GM18867 (cell line): ENCODE data around the gene AGAP1.

Source experiments
- ATAC-seq: cut with Tn5 transposase; IDR thresholded peaks from one replicate; pipeline ENCODE4 v1.9.1; 2021; ENCODE audit warnings: mild to moderate bottlenecking, moderate library complexity; ENCODE audit not compliant: unreplicated experiment

AGAP1 gene

DNA sequence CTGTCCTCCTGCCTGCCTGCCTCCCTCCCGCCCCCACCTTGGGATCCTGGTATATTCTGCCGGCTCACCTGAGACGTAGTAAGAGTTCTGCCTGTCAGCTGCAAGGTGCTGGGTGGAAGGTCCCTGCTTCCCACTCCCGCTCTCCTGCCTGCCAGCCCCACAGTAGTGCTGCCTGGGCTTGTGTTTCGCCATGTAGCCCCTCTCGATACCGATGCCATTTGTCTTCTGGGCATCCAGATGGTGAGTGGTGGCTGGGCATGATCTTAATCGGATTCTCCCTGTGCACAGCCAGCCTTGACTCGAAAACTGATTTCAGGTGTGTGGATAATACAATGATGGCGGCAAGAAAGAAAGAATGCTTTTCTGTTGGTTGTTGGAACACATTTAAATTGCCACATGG is 184.9 kb downstream of the AGAP1 start:
- no peak for ATAC-seq

- no peak for ATAC-seq
Measured at GRCh38 chr2:235679471-235679870, 185.6 kb downstream of the AGAP1 start.

DNA sequence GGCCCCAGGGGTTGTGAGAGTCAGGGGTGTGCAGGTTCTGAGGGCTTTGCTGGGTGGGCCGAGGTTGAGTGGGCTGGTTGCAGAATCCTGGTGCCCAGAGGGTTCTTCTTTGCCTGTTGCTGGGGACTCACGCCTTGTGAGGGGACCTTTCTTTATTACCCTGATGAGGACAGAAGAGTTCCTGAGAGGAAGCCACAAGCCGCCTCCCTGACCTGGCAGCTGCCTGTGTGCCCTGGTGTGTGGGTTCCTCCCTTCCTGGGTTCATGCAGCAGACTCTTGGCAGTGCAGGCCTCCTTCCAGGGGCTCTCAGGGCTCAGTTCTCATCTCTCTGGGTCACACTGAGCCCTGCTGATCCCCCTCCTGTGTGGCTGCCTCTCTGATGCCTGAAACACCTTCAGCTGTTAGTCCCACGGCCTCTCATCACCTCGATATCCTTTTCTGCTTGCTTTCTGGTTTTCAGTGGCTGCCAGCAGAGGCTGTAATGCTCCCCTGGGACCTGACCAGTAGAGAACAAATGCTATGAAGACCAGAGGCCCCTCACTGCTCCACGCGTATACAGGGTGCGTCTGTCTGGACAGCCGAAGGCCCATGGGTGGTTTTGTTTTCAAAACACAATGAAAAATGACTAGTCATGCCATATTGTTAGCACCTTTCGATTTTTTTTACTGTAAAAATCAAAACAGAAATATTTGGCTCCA is 191.3 kb downstream of the AGAP1 start:
- no peak for ATAC-seq

DNA sequence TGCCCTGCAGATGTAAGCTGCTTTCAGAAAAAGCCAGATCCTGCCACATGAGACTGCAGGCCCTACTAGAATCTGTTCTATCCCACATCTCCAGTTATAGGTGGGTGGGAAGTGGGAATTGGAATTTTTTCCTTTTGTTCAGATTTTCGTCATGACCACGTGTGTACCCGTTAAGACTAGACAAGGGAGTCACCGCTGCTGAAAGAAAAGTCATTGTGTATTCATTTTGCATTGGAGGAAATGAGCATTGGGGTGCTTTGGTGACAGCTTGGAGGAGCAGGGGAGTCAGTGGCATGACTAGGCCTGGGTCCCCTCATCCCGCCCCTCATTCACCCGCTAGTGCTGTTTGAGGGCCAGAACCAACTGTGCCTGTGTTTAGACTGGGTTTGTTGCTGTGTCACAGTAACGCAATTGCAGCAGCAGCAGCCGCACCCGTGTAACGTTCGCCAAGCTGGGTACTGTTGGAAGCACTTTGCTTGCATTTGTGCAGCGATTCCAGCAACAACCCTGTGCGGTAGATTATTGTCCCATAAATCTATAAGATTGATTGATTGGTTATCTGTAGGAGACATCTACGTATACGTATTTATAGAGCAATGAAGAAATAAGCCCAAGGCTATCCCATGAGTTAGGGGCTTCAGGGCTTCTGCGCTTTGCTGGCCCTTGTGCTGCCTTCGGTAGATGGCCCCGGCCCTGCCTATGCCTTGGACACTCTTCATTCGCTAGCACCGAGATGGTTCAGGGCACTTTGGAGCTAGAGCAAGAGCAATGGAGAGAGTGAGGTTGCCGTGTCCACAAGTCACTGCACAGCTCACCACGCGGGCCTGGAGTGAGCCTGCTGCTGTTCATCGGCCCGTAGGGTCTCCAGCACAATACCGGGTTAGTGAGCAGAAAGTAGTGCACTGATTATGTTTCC is 194.9 kb downstream of the AGAP1 start:
- no peak for ATAC-seq

GRCh38 chr2:235689427-235689853 is 195.6 kb downstream of the AGAP1 start:
- ATAC-seq = no peak

GRCh38 chr2:235690082-235690808 is 196.4 kb downstream of the AGAP1 start:
- ATAC-seq = no peak

- ATAC-seq = no peak
Measured at GRCh38 chr2:235690809-235691450, 197.1 kb downstream of the AGAP1 start.

DNA sequence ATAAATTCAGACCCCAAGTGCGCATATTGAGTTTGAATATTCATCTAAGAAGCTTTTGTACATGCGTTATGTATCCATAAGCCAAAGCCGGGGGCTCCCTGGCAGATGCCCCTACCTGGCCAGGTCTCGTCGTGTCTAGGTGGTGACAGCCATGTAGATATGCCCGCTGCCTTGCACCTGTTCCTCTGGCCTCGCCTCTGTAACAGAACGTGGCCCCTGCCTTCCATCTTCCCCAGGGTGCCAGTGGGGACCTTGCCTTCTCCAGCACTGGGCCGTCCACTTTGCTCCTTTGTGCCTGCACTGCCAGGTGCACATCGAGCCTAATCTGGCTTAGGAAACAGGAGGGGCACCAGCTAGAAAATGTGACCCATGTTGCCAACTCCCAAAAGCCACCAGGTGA is 198.2 kb downstream of the AGAP1 start:
- no peak for ATAC-seq

DNA sequence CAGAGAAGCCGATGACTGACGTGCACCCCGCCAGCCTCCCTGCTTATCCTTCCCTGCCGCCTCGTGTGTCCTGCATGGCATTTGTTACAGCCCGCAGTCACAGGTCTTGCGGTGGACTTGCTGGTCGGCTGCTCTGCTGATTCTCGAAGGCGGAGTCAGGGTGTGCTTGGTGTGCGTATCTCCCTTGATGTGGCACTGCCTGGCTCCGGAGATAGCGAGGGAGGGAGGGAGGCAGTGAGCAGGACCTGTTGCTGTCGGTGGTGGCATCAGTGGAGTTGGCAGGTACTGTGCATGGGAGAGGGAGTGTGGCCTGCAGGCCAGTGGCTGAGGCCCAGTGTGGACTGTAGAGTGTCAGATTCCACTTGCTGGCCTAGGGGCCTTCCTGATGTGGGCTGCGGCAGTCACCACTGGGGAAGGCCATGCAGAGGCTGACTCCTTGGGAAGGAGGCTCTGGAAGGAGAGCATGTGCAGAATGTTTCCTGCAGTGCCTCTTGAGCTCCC is 198.9 kb downstream of the AGAP1 start:
- no peak for ATAC-seq

DNA sequence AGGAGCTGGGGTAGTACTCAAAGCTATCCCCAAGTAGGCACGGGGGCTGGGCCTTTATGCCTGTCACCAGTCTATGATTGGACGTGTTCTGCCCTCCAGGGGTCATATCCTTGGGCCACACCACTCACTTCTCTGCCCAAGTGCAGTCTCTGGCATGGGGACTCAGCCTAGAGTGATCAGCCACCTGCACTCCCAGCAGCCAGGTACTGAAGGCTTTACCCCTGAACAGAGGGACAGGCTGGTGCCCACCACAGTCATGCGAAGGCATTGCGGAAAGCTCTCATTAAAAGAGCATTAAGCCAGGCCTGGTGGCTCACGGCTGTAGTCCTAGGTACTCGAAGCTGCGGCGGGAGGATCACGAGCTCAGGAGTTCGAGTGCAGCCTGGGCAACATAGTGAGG is 199.4 kb downstream of the AGAP1 start:
- no peak for ATAC-seq

- ATAC-seq = no peak
Measured at GRCh38 chr2:235694721-235695601, 201.1 kb downstream of the AGAP1 start.

- ATAC-seq = no peak
Measured at GRCh38 chr2:235695602-235695895, 201.7 kb downstream of the AGAP1 start.

DNA sequence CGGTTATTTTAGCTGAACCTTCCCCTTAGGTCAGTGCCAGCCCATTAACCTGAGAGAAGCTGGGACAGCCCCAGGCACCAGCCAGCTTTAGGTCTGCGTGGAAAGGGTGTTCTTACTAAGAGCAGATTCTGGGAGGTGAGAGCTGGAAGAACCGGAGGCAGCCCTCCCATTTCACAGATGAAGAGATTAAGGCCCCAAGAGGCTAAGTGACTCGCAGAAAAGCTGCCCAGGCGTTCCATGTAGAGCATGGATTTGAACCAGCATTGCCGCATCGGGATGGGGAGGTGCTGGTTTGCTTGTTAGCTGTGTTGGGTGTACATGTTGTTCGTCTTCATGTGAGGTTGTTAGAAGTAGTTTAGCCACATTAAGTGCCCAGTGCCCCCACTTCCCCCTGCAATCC is 203.2 kb downstream of the AGAP1 start:
- ATAC-seq = no peak

DNA sequence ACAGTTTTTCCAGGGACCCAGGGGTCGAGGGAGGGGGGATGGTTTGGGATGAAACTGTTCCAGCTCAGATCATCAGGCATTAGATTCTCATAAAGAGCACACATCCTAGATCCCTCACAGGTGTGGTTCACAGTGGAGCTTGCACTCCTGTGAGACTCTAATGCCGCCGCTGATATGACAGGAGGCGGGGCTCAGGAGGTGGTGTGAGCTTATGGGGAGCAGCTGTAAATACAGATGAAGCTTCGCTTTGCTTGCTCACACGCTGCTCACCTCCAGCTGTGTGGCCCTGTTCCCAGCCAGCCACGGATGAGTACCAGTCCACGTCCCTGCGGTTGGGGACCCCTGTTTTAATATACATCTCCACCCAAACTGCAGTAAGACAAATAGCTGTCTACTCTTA is 204.2 kb downstream of the AGAP1 start:
- no peak for ATAC-seq

DNA sequence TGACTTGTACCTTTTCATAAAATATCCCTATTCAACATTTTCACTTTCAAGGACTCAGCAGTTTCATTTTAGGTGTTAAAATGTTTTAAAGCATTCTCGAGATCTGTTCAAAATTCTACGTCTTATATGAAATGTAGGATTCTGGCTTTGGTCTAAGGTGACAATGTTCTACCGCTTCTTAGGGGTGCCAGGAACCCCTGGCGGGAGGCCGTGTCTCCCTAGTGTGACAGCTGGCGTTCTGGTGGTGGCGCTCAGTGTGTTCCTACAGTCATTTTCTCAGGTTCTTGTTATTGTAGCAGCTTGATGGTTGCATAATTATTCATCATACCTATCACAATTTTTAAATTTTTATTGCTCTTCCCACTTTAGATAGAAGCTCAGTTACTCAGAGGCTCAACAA is 204.6 kb downstream of the AGAP1 start:
- ATAC-seq = no peak

DNA sequence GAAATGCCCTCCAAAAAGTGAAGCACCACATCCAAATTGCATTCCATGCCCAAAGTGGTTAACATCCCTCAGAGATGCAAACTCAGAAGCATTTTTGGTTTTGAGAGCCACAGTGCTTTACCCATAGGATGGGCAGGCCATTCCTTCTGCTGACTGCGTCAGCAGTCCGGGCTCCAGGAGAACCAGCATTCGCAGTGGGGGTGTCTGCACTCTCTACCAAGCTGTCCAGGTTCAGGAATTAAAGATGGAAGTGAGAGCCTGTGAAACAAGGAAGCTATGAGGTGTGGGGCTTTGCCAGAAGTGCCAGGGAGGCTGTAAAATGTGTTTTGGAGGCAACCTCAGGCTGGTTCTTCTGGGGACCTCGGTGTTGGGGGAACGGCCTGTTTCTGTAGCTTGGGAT is 205.7 kb downstream of the AGAP1 start:
- no peak for ATAC-seq

DNA sequence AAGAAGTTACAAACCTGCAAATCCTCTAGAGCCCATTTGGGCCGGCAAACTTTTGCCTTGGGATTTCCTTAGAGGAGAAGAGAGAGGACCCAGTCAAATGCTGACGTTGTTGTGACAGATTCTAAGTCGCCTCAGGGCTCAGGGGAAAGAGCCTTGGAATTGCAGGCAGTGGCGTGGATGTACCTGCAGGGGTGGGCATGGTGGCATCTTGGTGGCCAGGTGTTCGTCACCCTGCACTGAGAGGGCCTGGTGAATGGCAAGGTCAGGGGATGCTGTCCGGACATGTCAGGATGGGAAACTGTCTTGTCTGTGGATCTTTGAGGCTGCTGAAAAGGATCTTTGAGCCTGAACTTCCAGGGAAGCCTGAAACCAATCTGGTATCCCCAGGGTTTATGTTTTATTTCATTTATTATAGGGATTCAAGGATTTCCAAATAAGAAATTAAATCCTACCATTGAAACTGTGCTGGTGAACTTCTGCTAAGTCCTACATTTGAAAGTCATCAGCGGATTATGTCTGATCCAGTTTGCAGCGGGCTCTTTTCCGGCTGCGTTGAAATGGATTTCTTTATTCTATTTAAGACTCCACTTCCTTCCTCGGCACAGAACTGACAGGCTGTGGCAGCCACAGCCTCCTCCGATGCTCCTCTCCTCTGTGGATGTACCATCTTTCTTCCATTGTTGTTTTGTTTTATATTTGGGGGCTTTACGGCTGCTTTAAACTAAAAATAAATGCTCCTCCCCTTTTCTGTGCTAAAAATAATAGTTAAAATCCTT is 207.6 kb downstream of the AGAP1 start:
- no peak for ATAC-seq

DNA sequence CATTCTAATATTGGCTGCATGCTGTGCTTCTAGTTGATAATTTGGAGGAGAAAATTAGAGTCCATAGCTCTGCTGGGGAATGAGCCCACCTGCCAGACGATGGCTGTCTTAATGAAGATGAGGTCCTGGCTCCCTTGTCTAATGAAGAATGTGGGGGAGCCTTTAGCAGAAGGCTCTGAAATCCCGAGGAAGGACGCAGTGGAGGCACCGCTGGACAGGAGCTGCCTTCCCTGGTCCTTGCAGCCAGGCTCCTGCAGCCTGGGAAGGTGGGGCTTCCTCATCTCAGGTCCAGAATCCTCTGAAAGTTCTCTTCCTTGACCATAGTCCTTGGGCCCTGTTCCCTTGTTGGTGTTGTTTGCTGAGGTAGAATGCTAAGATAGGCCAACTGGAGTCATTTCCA is 208.3 kb downstream of the AGAP1 start:
- ATAC-seq = no peak

DNA sequence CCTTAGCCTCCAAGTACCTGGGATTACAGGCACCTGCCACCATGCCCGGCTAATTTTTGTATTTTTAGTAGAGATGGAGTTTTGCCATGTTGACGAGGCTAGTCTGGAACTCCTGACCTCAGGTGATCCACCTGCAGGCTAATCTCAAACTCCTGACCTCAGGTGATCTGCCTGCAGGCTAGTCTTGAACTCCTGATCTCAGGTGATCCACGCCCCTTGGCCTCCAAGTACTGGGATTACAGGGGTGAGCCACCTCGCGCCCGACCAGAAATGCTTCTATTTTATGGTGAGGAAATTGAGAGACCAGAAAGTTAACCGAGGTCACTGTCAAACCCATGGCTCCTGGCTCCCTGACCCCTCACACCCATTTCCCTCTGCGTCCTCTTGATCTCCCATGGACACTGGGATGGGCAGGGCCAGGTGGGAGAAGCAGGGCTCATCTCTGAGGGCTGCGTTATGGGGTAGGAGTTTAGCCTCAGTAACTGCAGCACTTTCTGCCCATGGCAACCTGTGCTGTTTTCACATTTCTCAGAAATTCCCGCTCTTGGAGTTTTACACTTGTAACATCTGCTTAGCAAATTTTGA is 210.0 kb downstream of the AGAP1 start:
- ATAC-seq = no peak
